CD14-positive monocyte (primary cell): ENCODE measurements around the gene LZTFL1. TPM values are rescaled to one million over a fixed set of nuclear protein-coding genes. Genes with fewer than 3 reads are reported as not detected.

ENCODE experiments used
- DNase-seq, 3 donors: peaks; one replicate each; pipeline ENCODE4 v3.0.0-alpha.2; 2011 to 2022
- H2AFZ ChIP-seq: 2 replicates; pipeline ENCODE4 v1.6.0; 2012; ENCODE audit warnings: mild to moderate bottlenecking, low read depth, low read length, inconsistent platforms; ENCODE audit not compliant: insufficient read depth, poor library complexity, severe bottlenecking
- H3K27ac ChIP-seq, 2 donors: 1 replicate in 1 of 2; 2 replicates in 1 of 2; pipeline ENCODE4 v1.5.1; 2012 to 2013; ENCODE audit warnings: low read length in 2 of 2, control low read depth in 1 of 2, inconsistent platforms in 1 of 2, low read depth in 1 of 2, mild to moderate bottlenecking in 1 of 2
- H3K27me3 ChIP-seq, 2 donors: one replicate each; pipeline versions ENCODE4 v1.6.0 to v1.6.1; 2011 to 2013; ENCODE audit warnings: low read length in 2 of 2; ENCODE audit not compliant: control insufficient read depth in 2 of 2, insufficient read depth in 2 of 2
- H3K36me3 ChIP-seq, 2 donors: replicated peaks in 1 of 2; 1 replicate in 1 of 2; 2 replicates in 1 of 2; pipeline versions ENCODE4 v1.5.1 to v1.6.1; 2012 to 2013; ENCODE audit warnings: low read length in 2 of 2, control low read depth in 1 of 2, inconsistent platforms in 1 of 2, mild to moderate bottlenecking in 1 of 2; ENCODE audit not compliant: insufficient read depth in 2 of 2, control insufficient read depth in 1 of 2
- H3K4me1 ChIP-seq, 2 donors: 1 replicate in 1 of 2; 2 replicates in 1 of 2; pipeline versions ENCODE4 v1.5.1 to v1.6.1; 2012 to 2013; ENCODE audit warnings: low read length in 2 of 2, control low read depth in 1 of 2, inconsistent platforms in 1 of 2, mild to moderate bottlenecking in 1 of 2, moderate library complexity in 1 of 2; ENCODE audit not compliant: insufficient read depth in 2 of 2, control insufficient read depth in 1 of 2
- H3K4me2 ChIP-seq: replicated peaks from 2 replicates; pipeline ENCODE3; 2012; ENCODE audit warnings: low read length, moderate library complexity, mild to moderate bottlenecking; ENCODE audit not compliant: poor library complexity, severe bottlenecking; ENCODE audit errors: extremely low read depth
- H3K4me3 ChIP-seq, 3 experiments: fragments of 200-600 bp in 1 of 3; sonication (generic) in 1 of 3; replicated peaks in 1 of 3; 1 replicate in 2 of 3; 2 replicates in 1 of 3; pipeline ENCODE4 v1.5.1; 2011 to 2013; ENCODE audit warnings: low read length in 3 of 3, mild to moderate bottlenecking in 3 of 3, control low read depth in 2 of 3, low read depth in 2 of 3, inconsistent platforms in 1 of 3, moderate library complexity in 1 of 3
- H3K79me2 ChIP-seq: 2 replicates; pipeline ENCODE4 v1.6.0; 2012; ENCODE audit warnings: mild to moderate bottlenecking, control low read depth, inconsistent platforms, low read length, moderate library complexity; ENCODE audit not compliant: insufficient read depth
- H3K9ac ChIP-seq: 2 replicates; pipeline ENCODE4 v1.6.0; 2017; ENCODE audit warnings: low read length, mild to moderate bottlenecking; ENCODE audit not compliant: insufficient read depth, poor library complexity, severe bottlenecking
- H3K9me3 ChIP-seq, 2 donors: replicated peaks in 1 of 2; 1 replicate in 1 of 2; 2 replicates in 1 of 2; pipeline versions ENCODE4 v1.5.1 to v1.6.1; 2012 to 2013; ENCODE audit warnings: low read length in 2 of 2, control low read depth in 1 of 2; ENCODE audit not compliant: control insufficient read depth in 1 of 2, insufficient read depth in 1 of 2
- H4K20me1 ChIP-seq: 2 replicates; pipeline ENCODE4 v1.6.0; 2012; ENCODE audit warnings: mild to moderate bottlenecking, low read length, control low read depth, moderate library complexity; ENCODE audit not compliant: insufficient read depth
- H3K27ac Mint-ChIP-seq, 7 donors: one replicate each; pipeline ENCODE4 v1.8.0; 2020; ENCODE audit warnings: mild to moderate bottlenecking in 7 of 7, mixed read lengths in 7 of 7, moderate library complexity in 6 of 7, inconsistent platforms in 2 of 7
- H3K27me3 Mint-ChIP-seq, 3 donors: one replicate each; pipeline ENCODE4 v1.8.0; 2021 to 2022; ENCODE audit warnings: low read depth in 3 of 3, mild to moderate bottlenecking in 3 of 3, mixed read lengths in 3 of 3, moderate library complexity in 3 of 3, inconsistent platforms in 1 of 3
- H3K36me3 Mint-ChIP-seq, 2 donors: one replicate each; pipeline ENCODE4 v1.8.0; 2020; ENCODE audit warnings: mixed read lengths in 2 of 2, inconsistent platforms in 1 of 2, mild to moderate bottlenecking in 1 of 2
- H3K4me1 Mint-ChIP-seq: one replicate; pipeline ENCODE4 v1.8.0; 2020; ENCODE audit warnings: mild to moderate bottlenecking, mixed read lengths
- H3K4me3 Mint-ChIP-seq, 2 donors: one replicate each; pipeline ENCODE4 v1.8.0; 2020; ENCODE audit warnings: mild to moderate bottlenecking in 2 of 2, mixed read lengths in 2 of 2, moderate library complexity in 1 of 2
- H3K9me3 Mint-ChIP-seq, 7 donors: one replicate each; pipeline ENCODE4 v1.8.0; 2020 to 2022; ENCODE audit warnings: mixed read lengths in 7 of 7, mild to moderate bottlenecking in 6 of 7, moderate library complexity in 6 of 7, inconsistent platforms in 2 of 7
- CTCF ChIP-seq: fragments of 200-600 bp; IDR thresholded peaks from one replicate; pipeline ENCODE4 v1.8.0; 2022; ENCODE audit warnings: antibody characterized with exemption, mild to moderate bottlenecking
- WGBS: methylation state at CpG from one replicate; pipeline ENCODE4 v1.1.5; 2013; ENCODE audit warnings: missing lambda C conversion rate; ENCODE audit not compliant: insufficient coverage; 5-methylcytosine and 5-hydroxymethylcytosine counted together
- intact Hi-C, 2 donors: fragments of 100-400 bp; cut with micrococcal nuclease; formaldehyde crosslinking; loops; one replicate each; pipeline versions ENCODE4 v1.15.0 to v1.15.1; 2023
- polyA plus RNA-seq, 3 donors: library from polyadenylated mRNA; depleted of rRNA in 1 of 3; unstranded in 2 of 3; stranded (reverse) in 1 of 3; fragments of 300-500 nt in 2 of 3; fragments of >200 nt in 1 of 3; fragmentation: Illumina TruSeq in 2 of 3; gene quantifications; 1 replicate in 2 of 3; 2 replicates in 1 of 3; pipeline ENCODE4 v1.2.3, GENCODE V29; 2012 to 2021

LZTFL1 gene
- polyA plus RNA-seq, 3 donors = 7.3 to 10.5 (median 7.5) TPM

GRCh38 chr3:45774581-45775521 lies 67.1 kb downstream of the LZTFL1 start:
- WGBS = 93% methylated on average over 4 of the region's 8 CpGs
- Mint-ChIP-seq H3K27me3 (peaks cover 6 to 14% (median 9%) of the 10 kb centered on the region in 3 donors), H3K4me3 (no peak overlapping the region), H3K36me3 (no peaks in the 10 kb centered on the region), H3K9me3 (peaks cover 0 to 1% (median 0%) of the 10 kb centered on the region in 7 donors), H3K27ac (peak overlapping the region in 1 of 7 donors; percentile 25), H3K4me1 (no peaks in the 10 kb centered on the region)
- no peak overlapping the region for H3K27ac ChIP-seq
- H3K9ac ChIP-seq = no peak overlapping the region
- no peak overlapping the region for H2AFZ ChIP-seq
- TF ChIP-seq CTCF = no peak
- H3K4me1 ChIP-seq = no peaks in the 10 kb centered on the region
- no peaks in the 10 kb centered on the region for H3K9me3 ChIP-seq
- H3K36me3 ChIP-seq = no peaks in the 10 kb centered on the region
- H3K4me3 ChIP-seq = no peak overlapping the region
- H3K4me2 ChIP-seq = no peak overlapping the region
- peaks cover 0 to 5% of the 10 kb centered on the region in 2 donors for H3K27me3 ChIP-seq
- no peaks in the 10 kb centered on the region for H3K79me2 ChIP-seq
- no peaks in the 10 kb centered on the region for H4K20me1 ChIP-seq
- intact Hi-C loops = no loop called here
- no peak for DNase-seq

- H2AFZ ChIP-seq = no peak overlapping the region
- H3K4me2 ChIP-seq = no peak overlapping the region
- no peaks in the 10 kb centered on the region for H3K36me3 ChIP-seq
- Mint-ChIP-seq H3K4me1 (no peaks in the 10 kb centered on the region), H3K4me3 (no peak overlapping the region), H3K27me3 (peaks cover 9 to 19% (median 12%) of the 10 kb centered on the region in 3 donors), H3K36me3 (no peaks in the 10 kb centered on the region), H3K27ac (no peak overlapping the region), H3K9me3 (peaks cover 0 to 1% (median 0%) of the 10 kb centered on the region in 7 donors)
- no peak overlapping the region for H3K9ac ChIP-seq
- no peak overlapping the region for H3K27ac ChIP-seq
- intact Hi-C loops = no loop called here
- no peaks in the 10 kb centered on the region for H3K79me2 ChIP-seq
- no peaks in the 10 kb centered on the region for H3K9me3 ChIP-seq
- H3K4me3 ChIP-seq = no peak overlapping the region
- H3K4me1 ChIP-seq = no peaks in the 10 kb centered on the region
- TF ChIP-seq CTCF = no peak
- no peak for DNase-seq
- WGBS = 65% methylated on average over 4 of the region's 7 CpGs
- peaks cover 0 to 5% of the 10 kb centered on the region in 2 donors for H3K27me3 ChIP-seq
- H4K20me1 ChIP-seq = no peaks in the 10 kb centered on the region
Measured at GRCh38 chr3:45773714-45774449, 68.0 kb downstream of the LZTFL1 start.
